GM18951 (cell line): Measurements from ENCODE around the gene PCNP.
"Not testable (repeated sequence)": the region's sequence is repeated elsewhere in the genome, so short reads cannot be mapped to it uniquely, and the experiment has no call there.

ENCODE experiments used
- POLR2A ChIP-seq: IDR thresholded peaks from 4 replicates; pipeline ENCODE4 v1.6.1; 2011; ENCODE audit warnings: mild to moderate bottlenecking; ENCODE audit not compliant: insufficient read length, insufficient read depth; ENCODE audit errors: extremely low read depth
- in situ Hi-C: fragments of 300-500 bp; cut with MboI; formaldehyde crosslinking; loops from one replicate; pipeline ENCODE4 v1.12.0; 2022; ENCODE audit warnings: low sequenced_read_pairs, mixed read lengths, inconsistent platforms; ENCODE audit not compliant: unreplicated experiment

Gene PCNP

GRCh38 chr3:101631098-101631796 is 57.3 kb downstream of the PCNP start:
- no peak for TF ChIP-seq POLR2A
- in situ Hi-C loops: no loop called here

- in situ Hi-C loops: not testable (repeated sequence)
These were observed 58.0 kb downstream of the PCNP start for GRCh38 chr3:101631959-101632358.

GRCh38 chr3:101632586-101632985 is 58.6 kb downstream of the PCNP start:
- no peak for TF ChIP-seq POLR2A
- in situ Hi-C loops: no loop called here

- TF ChIP-seq POLR2A: no peak
- in situ Hi-C loops: no loop called here
These were observed 59.2 kb downstream of the PCNP start for GRCh38 chr3:101633186-101633585.

- no peak for TF ChIP-seq POLR2A
- in situ Hi-C loops: no loop called here
These were observed 60.7 kb downstream of the PCNP start for GRCh38 chr3:101634591-101635196.

GRCh38 chr3:101635345-101635744 is 61.4 kb downstream of the PCNP start:
- TF ChIP-seq POLR2A: no peak
- in situ Hi-C loops: no loop called here

- no peak for TF ChIP-seq POLR2A
- in situ Hi-C loops: no loop called here
These were observed 62.2 kb downstream of the PCNP start for GRCh38 chr3:101635954-101636798.

GRCh38 chr3:101637451-101637850 is 63.5 kb downstream of the PCNP start:
- in situ Hi-C loops: no loop called here
- TF ChIP-seq POLR2A: no peak

- no peak for TF ChIP-seq POLR2A
- in situ Hi-C loops: no loop called here
These were observed 64.3 kb downstream of the PCNP start for GRCh38 chr3:101638261-101638745.

- in situ Hi-C loops: no loop called here
- TF ChIP-seq POLR2A: no peak
These were observed 65.4 kb downstream of the PCNP start for GRCh38 chr3:101639280-101639963.

GRCh38 chr3:101640256-101640655 is 66.3 kb downstream of the PCNP start:
- no peak for TF ChIP-seq POLR2A
- in situ Hi-C loops: no loop called here

- in situ Hi-C loops: not testable (repeated sequence)
These were observed 67.6 kb downstream of the PCNP start for GRCh38 chr3:101641397-101642115.

- in situ Hi-C loops: no loop called here
- no peak for TF ChIP-seq POLR2A
These were observed 68.5 kb downstream of the PCNP start for GRCh38 chr3:101642441-101642840.
